Ecto neural progenitor cell (in vitro differentiated cells): ENCODE measurements around the gene PRKAB2.
"Not testable (repeated sequence)": the region's sequence is repeated elsewhere in the genome, so short reads cannot be mapped to it uniquely, and the experiment has no call there.

Experiments
- DNase-seq: peaks from one replicate; pipeline ENCODE4 v3.0.0-alpha.2; 2018; ENCODE audit warnings: low spot score

PRKAB2 gene

GRCh38 chr1:147109762-147110161 lies 62.5 kb downstream of the PRKAB2 start:
- no peak for DNase-seq

GRCh38 chr1:147109041-147109440 lies 63.2 kb downstream of the PRKAB2 start:
- DNase-seq: no peak

GRCh38 chr1:147106407-147106881 lies 65.8 kb downstream of the PRKAB2 start:
- not testable (repeated sequence) for DNase-seq

- DNase-seq: no peak
Measured at GRCh38 chr1:147105909-147106308, 66.4 kb downstream of the PRKAB2 start.
